Endothelial cell of umbilical vein (primary cell): ENCODE data around the gene SMTNL1. TPM values are rescaled to one million over a fixed set of nuclear protein-coding genes. Genes with fewer than 3 reads are reported as not detected.

Source experiments
- BruUV-seq: library from RNA; stranded (reverse); fragments of 400-500 nt; replicated peaks from 2 replicates; lab custom pipeline; 2021; lab: Mats Ljungman, UMichigan
- CTCF ChIA-PET: fragments of 300-600, 350-600 bp; sonication (Branson Sonifier 250); formaldehyde crosslinking; loops from one replicate; lab custom pipeline; 2021; ENCODE audit warnings: antibody characterized with exemption, inconsistent platforms; lab: Charles Lee
- POLR2A ChIA-PET: fragments of 300-600, 350-600 bp; sonication (Branson Sonifier 250); formaldehyde crosslinking; loops from one replicate; lab custom pipeline; 2021; ENCODE audit warnings: antibody characterized with exemption, inconsistent platforms; lab: Charles Lee
- DNase-seq: peaks from one replicate; pipeline ENCODE4 v3.0.0-alpha.2; 2011; ENCODE audit warnings: low read depth, low spot score
- FAIRE-seq: peaks from 2 replicates; lab custom pipeline; 2011; peaks lifted over from hg19 to GRCh38; lab: Jason Lieb, UNC
- H2AFZ ChIP-seq: 2 replicates; pipeline ENCODE4 v1.6.0; 2012; ENCODE audit warnings: low read depth, low read length, control low read depth, inconsistent platforms
- H3K27ac ChIP-seq: 2 replicates; pipeline ENCODE4 v1.5.1; 2011; ENCODE audit warnings: low read depth, mild to moderate bottlenecking, control low read depth, low read length, moderate library complexity; ENCODE audit not compliant: insufficient read depth
- H3K27me3 ChIP-seq, 2 experiments: 2 replicates each; pipeline versions ENCODE4 v1.6.0 to v1.6.1; 2011; ENCODE audit warnings: low read length in 2 of 2, mixed read lengths in 1 of 2; ENCODE audit not compliant: control insufficient read depth in 2 of 2, insufficient read depth in 2 of 2
- H3K36me3 ChIP-seq, 2 experiments: 2 replicates in 1 of 2; 3 replicates in 1 of 2; pipeline ENCODE4 v1.5.1; 2011; ENCODE audit warnings: low read length in 2 of 2, mild to moderate bottlenecking in 1 of 2, moderate library complexity in 1 of 2; ENCODE audit not compliant: control insufficient read depth in 2 of 2, insufficient read depth in 2 of 2; ENCODE audit errors: extremely low read depth in 1 of 2
- H3K4me1 ChIP-seq: 3 replicates; pipeline ENCODE4 v1.5.1; 2011; ENCODE audit warnings: mild to moderate bottlenecking, low read length; ENCODE audit not compliant: control insufficient read depth, insufficient read depth; ENCODE audit errors: extremely low read depth
- H3K4me2 ChIP-seq: 2 replicates; pipeline ENCODE4 v1.6.1; 2011; ENCODE audit warnings: low read length, control low read depth, mixed read lengths; ENCODE audit not compliant: insufficient read depth
- H3K4me3 ChIP-seq, 3 experiments: fragments of 200-600 bp in 1 of 3; sonication (generic), shearing (Covaris generic) in 1 of 3; replicated peaks in 1 of 3; 2 replicates each; pipeline ENCODE4 v1.5.1; 2011 to 2016; ENCODE audit warnings: control low read depth in 3 of 3, low read length in 3 of 3, mild to moderate bottlenecking in 2 of 3, inconsistent platforms in 1 of 3, low read depth in 1 of 3, moderate library complexity in 1 of 3; ENCODE audit not compliant: insufficient read depth in 1 of 3
- H3K79me2 ChIP-seq: 2 replicates; pipeline ENCODE4 v1.6.0; 2012; ENCODE audit warnings: low read length, inconsistent platforms; ENCODE audit not compliant: control insufficient read depth, insufficient read depth
- H3K9ac ChIP-seq: replicated peaks from 2 replicates; pipeline ENCODE3; 2011; ENCODE audit warnings: low read length, control low read depth; ENCODE audit not compliant: insufficient read depth; ENCODE audit errors: extremely low read depth
- H3K9me1 ChIP-seq: replicated peaks from 3 replicates; pipeline ENCODE4 v1.6.0; 2011; ENCODE audit warnings: mild to moderate bottlenecking, low read length; ENCODE audit not compliant: control insufficient read depth, insufficient read depth; ENCODE audit errors: extremely low read depth
- H3K9me3 ChIP-seq: replicated peaks from 2 replicates; pipeline ENCODE4 v1.5.1; 2012; ENCODE audit warnings: low read length, inconsistent platforms; ENCODE audit not compliant: control insufficient read depth, insufficient read depth
- H4K20me1 ChIP-seq: replicated peaks from 2 replicates; pipeline ENCODE3; 2011; ENCODE audit warnings: mild to moderate bottlenecking, low read length; ENCODE audit not compliant: control insufficient read depth, insufficient read depth; ENCODE audit errors: extremely low read depth
- CTCF ChIP-seq, 2 donors: IDR thresholded peaks; 1 replicate in 1 of 2; 2 replicates in 1 of 2; pipeline ENCODE4 v1.5.1; 2011; ENCODE audit warnings: low read length in 2 of 2, mild to moderate bottlenecking in 2 of 2, moderate library complexity in 2 of 2, control low read depth in 1 of 2, inconsistent platforms in 1 of 2, low read depth in 1 of 2; ENCODE audit not compliant: insufficient read depth in 1 of 2; ENCODE audit errors: extremely low read depth in 1 of 2
- EZH2 ChIP-seq: IDR thresholded peaks from 2 replicates; pipeline ENCODE4 v1.6.1; 2012; ENCODE audit warnings: borderline replicate concordance, low read depth, mild to moderate bottlenecking, moderate library complexity, low read length, inconsistent platforms; ENCODE audit not compliant: severe bottlenecking
- FOS ChIP-seq: IDR thresholded peaks from 2 replicates; pipeline ENCODE4 v1.6.1; 2011; ENCODE audit warnings: mild to moderate bottlenecking, low read length, moderate library complexity, borderline replicate concordance; ENCODE audit not compliant: insufficient read depth
- GATA2 ChIP-seq: IDR thresholded peaks from 2 replicates; pipeline ENCODE4 v1.7.0; 2011; ENCODE audit warnings: low read depth, mild to moderate bottlenecking, moderate library complexity, mixed read lengths, low read length; ENCODE audit not compliant: insufficient read length, insufficient read depth
- JUN ChIP-seq: IDR thresholded peaks from 2 replicates; pipeline ENCODE4 v1.6.1; 2011; ENCODE audit warnings: borderline replicate concordance, low read depth; ENCODE audit not compliant: insufficient read length, insufficient read depth
- MAX ChIP-seq: IDR thresholded peaks from 2 replicates; pipeline ENCODE4 v1.6.1; 2011; ENCODE audit not compliant: insufficient read depth, insufficient read length
- MYC ChIP-seq: IDR thresholded peaks from one replicate; pipeline ENCODE4 v1.6.1; 2011; ENCODE audit warnings: mild to moderate bottlenecking, low read depth, low read length
- POLR2A ChIP-seq: IDR thresholded peaks from 2 replicates; pipeline ENCODE4 v1.6.1; 2012; ENCODE audit warnings: low read depth, mild to moderate bottlenecking, control low read depth, low read length
- POLR2AphosphoS5 ChIP-seq: IDR thresholded peaks from 2 replicates; pipeline ENCODE4 v1.6.1; 2012; ENCODE audit warnings: low read depth, mild to moderate bottlenecking, control low read depth, low read length, moderate library complexity; ENCODE audit not compliant: insufficient read depth
- dilution Hi-C: fragments of 300-500 bp; cut with MboI; formaldehyde crosslinking; loops from one replicate; pipeline ENCODE4 v1.15.0; 2019; ENCODE audit warnings: low sequenced_read_pairs; ENCODE audit not compliant: extremely low pct_ligation_motif_present
- intact Hi-C: fragments of 100-400 bp; cut with micrococcal nuclease; formaldehyde crosslinking; loops from one replicate; pipeline ENCODE4 v1.10.0; 2022
- polyA plus RNA-seq, 4 experiments: library from polyadenylated mRNA; depleted of rRNA in 3 of 4; stranded (reverse) in 3 of 4; unstranded in 1 of 4; fragments of >200 nt; gene quantifications; 2 replicates each; pipeline versions ENCODE4 v1.2.1 to v1.2.3, GENCODE V29; 2011 to 2012; ENCODE audit warnings: missing spikeins in 1 of 4
- total RNA-seq: library from RNA; stranded (reverse); gene quantifications from 2 replicates; pipeline ENCODE4 v1.2.3, GENCODE V29; 2021

SMTNL1 gene
- total and polyA plus RNA-seq, 2 donors (not counting 3 experiments of a cell fraction or from before 2014, with no cell fraction given): not detected

DNA sequence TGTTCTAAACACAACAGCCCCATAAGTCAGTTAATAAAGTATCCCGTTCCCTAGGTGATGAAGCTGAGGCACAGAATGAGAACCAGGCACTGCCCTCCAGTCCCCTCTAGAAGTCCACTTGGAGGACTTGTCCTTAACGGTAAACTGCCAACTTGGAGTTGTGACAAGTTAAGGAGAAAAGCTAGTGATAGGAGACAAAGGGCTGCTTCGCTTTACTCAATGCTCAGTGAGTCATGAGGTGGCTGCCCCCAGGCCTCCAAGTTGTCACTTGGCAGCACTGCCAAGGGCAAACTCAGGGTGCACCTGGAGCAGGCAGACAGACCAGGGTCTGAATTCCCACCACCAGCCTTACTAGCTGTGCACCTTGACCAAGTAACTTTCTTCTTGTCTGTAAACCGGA, 35.4 kb upstream of the SMTNL1 start:
- Histone ChIP-seq H3K27ac (no peak overlapping the region), H3K4me2 (no peak overlapping the region), H3K9me3 (no peaks in the 10 kb centered on the region), H3K4me3 (no peak overlapping the region), H2AFZ (no peak overlapping the region), H3K79me2 (no peaks in the 10 kb centered on the region), H3K9ac (no peak overlapping the region), H3K4me1 (peaks cover 7% of the 10 kb centered on the region), H4K20me1 (no peaks in the 10 kb centered on the region), H3K27me3 (no peaks in the 10 kb centered on the region), H3K9me1 (no peaks in the 10 kb centered on the region), H3K36me3 (no peaks in the 10 kb centered on the region)
- DNase-seq: no peak
- TF ChIP-seq MAX (no peak), CTCF (IDR thresholded peaks at IDR 0.05; ENCODE audit: extremely low read depth in 1 of 2, insufficient read depth in 1 of 2, low read depth in 1 of 2, low read length in 2 of 2) (no peak), POLR2AphosphoS5 (no peak), JUN (no peak), GATA2 (no peak), FOS (no peak), MYC (no peak), POLR2A (no peak), EZH2 (no peak)
- BruUV-seq: no TSS peak
- POLR2A ChIA-PET: no interaction called here
- intact Hi-C loops: no loop called here
- CTCF ChIA-PET: interaction anchor here (1.0 to 8.2 kb wide), 6 partner anchors 8 to 143 kb away, joined by 3 to 95 read pairs (median 6); no protein-coding TSS in a partner anchor
- FAIRE-seq: no peak
- dilution Hi-C loops: no loop called here
